Measurements from ENCODE around the gene SHOX.

The SHOX gene

GRCh38 chrX:652341-652741, 21.8 kb downstream of the SHOX start:
- H3K9me2 ChIP-seq (replicated peaks; ENCODE audit: insufficient read depth, low read length), result no peaks in the 10 kb centered on the region
- no peak for DNase-seq
- H3K4me3 ChIP-seq (ENCODE audit: low read length), result no peak overlapping the region
- H3K9ac ChIP-seq (ENCODE audit: low read length), result no peak overlapping the region
- no peaks in the 10 kb centered on the region for H3K79me2 ChIP-seq (ENCODE audit: low read length)
- no peaks in the 10 kb centered on the region for H3K4me1 ChIP-seq (ENCODE audit: low read length)
- TF ChIP-seq EZH2 (optimal IDR thresholded peaks at IDR 0.05; ENCODE audit: low read depth, low read length), result no peak
- TF ChIP-seq EZH2phosphoT487 (IDR thresholded peaks at IDR 0.05; ENCODE audit: low read length), result no peak
- no peak for TF ChIP-seq CTCF (IDR thresholded peaks at IDR 0.05; ENCODE audit: low read length)
- no peak overlapping the region for H2AFZ ChIP-seq (ENCODE audit: low read length)
- H4K20me1 ChIP-seq (ENCODE audit: insufficient read depth, low read length), result no peaks in the 10 kb centered on the region
- no peaks in the 10 kb centered on the region; the same call in 1 of the 2 replicates for H3F3A ChIP-seq (ENCODE audit: insufficient read depth, low read length)
- no peaks in the 10 kb centered on the region for H3K27me3 ChIP-seq (replicated peaks; ENCODE audit: insufficient read depth, low read length)
- no peak overlapping the region for H3K4me2 ChIP-seq (ENCODE audit: low read depth, low read length)
- H3K9me3 ChIP-seq (replicated peaks; ENCODE audit: insufficient read depth, low read length), result no peaks in the 10 kb centered on the region
- no peak overlapping the region for H3K27ac ChIP-seq (ENCODE audit: low read length)
- H3K36me3 ChIP-seq (replicated peaks; ENCODE audit: insufficient read depth, low read length), result no peaks in the 10 kb centered on the region

GRCh38 chrX:653306-653705, 22.7 kb downstream of the SHOX start:
- H3K9me3 ChIP-seq (replicated peaks; ENCODE audit: insufficient read depth, low read length), result no peaks in the 10 kb centered on the region
- H3K4me2 ChIP-seq (ENCODE audit: low read depth, low read length), result no peak overlapping the region
- H2AFZ ChIP-seq (ENCODE audit: low read length), result no peak overlapping the region
- H3F3A ChIP-seq (ENCODE audit: insufficient read depth, low read length), result no peaks in the 10 kb centered on the region; the same call in 1 of the 2 replicates
- H3K9ac ChIP-seq (ENCODE audit: low read length), result no peak overlapping the region
- no peak overlapping the region for H3K4me3 ChIP-seq (ENCODE audit: low read length)
- H4K20me1 ChIP-seq (ENCODE audit: insufficient read depth, low read length), result no peaks in the 10 kb centered on the region
- H3K36me3 ChIP-seq (replicated peaks; ENCODE audit: insufficient read depth, low read length), result no peaks in the 10 kb centered on the region
- no peak overlapping the region for H3K27ac ChIP-seq (ENCODE audit: low read length)
- DNase-seq, result no peak
- H3K9me2 ChIP-seq (replicated peaks; ENCODE audit: insufficient read depth, low read length), result no peaks in the 10 kb centered on the region
- H3K4me1 ChIP-seq (ENCODE audit: low read length), result no peaks in the 10 kb centered on the region
- TF ChIP-seq CTCF (IDR thresholded peaks at IDR 0.05; ENCODE audit: low read length) (no peak), EZH2phosphoT487 (IDR thresholded peaks at IDR 0.05; ENCODE audit: low read length) (no peak), EZH2 (optimal IDR thresholded peaks at IDR 0.05; ENCODE audit: low read depth, low read length) (no peak)
- no peaks in the 10 kb centered on the region for H3K79me2 ChIP-seq (ENCODE audit: low read length)
- H3K27me3 ChIP-seq (replicated peaks; ENCODE audit: insufficient read depth, low read length), result no peaks in the 10 kb centered on the region

- TF ChIP-seq EZH2phosphoT487 (IDR thresholded peaks at IDR 0.05; ENCODE audit: low read length), result no peak
- no peak for TF ChIP-seq CTCF (IDR thresholded peaks at IDR 0.05; ENCODE audit: low read length)
- TF ChIP-seq EZH2 (optimal IDR thresholded peaks at IDR 0.05; ENCODE audit: low read depth, low read length), result no peak
- H3F3A ChIP-seq (ENCODE audit: insufficient read depth, low read length), result no peaks in the 10 kb centered on the region
- H3K9me2 ChIP-seq (replicated peaks; ENCODE audit: insufficient read depth, low read length), result no peaks in the 10 kb centered on the region
- no peak overlapping the region for H2AFZ ChIP-seq (ENCODE audit: low read length)
- H4K20me1 ChIP-seq (ENCODE audit: insufficient read depth, low read length), result no peaks in the 10 kb centered on the region
- H3K9ac ChIP-seq (ENCODE audit: low read length), result no peak overlapping the region
- H3K4me1 ChIP-seq (ENCODE audit: low read length), result no peaks in the 10 kb centered on the region
- H3K27me3 ChIP-seq (replicated peaks; ENCODE audit: insufficient read depth, low read length), result no peaks in the 10 kb centered on the region
- no peaks in the 10 kb centered on the region for H3K79me2 ChIP-seq (ENCODE audit: low read length)
- no peaks in the 10 kb centered on the region for H3K9me3 ChIP-seq (replicated peaks; ENCODE audit: insufficient read depth, low read length)
- no peaks in the 10 kb centered on the region for H3K36me3 ChIP-seq (replicated peaks; ENCODE audit: insufficient read depth, low read length)
- H3K4me3 ChIP-seq (ENCODE audit: low read length), result no peak overlapping the region
- DNase-seq, result no peak
- H3K27ac ChIP-seq (ENCODE audit: low read length), result no peak overlapping the region
- H3K4me2 ChIP-seq (ENCODE audit: low read depth, low read length), result no peak overlapping the region
These were observed 30.6 kb downstream of the SHOX start for GRCh38 chrX:661154-661553.

All from MM.1S (cell line).